Liver (tissue), 9 donors: ENCODE data around the gene CELF2. TPM values are rescaled to one million over a fixed set of nuclear protein-coding genes. Genes with fewer than 3 reads are reported as not detected.

Experiments
- DNase-seq: peaks from one replicate; pipeline ENCODE4 v3.0.0-alpha.2; 2017; ENCODE audit warnings: low spot score
- H3K27ac ChIP-seq, 2 donors: one replicate each; pipeline ENCODE4 v1.7.0; 2013; ENCODE audit warnings: inconsistent platforms in 2 of 2, low read length in 2 of 2, control low read depth in 1 of 2, low read depth in 1 of 2, mild to moderate bottlenecking in 1 of 2
- H3K27me3 ChIP-seq, 4 donors: one replicate each; pipeline versions ENCODE4 v1.6.1 to v1.7.0; 2013; ENCODE audit warnings: low read length in 3 of 4, inconsistent platforms in 1 of 4, mild to moderate bottlenecking in 1 of 4, moderate library complexity in 1 of 4; ENCODE audit not compliant: control insufficient read depth in 4 of 4, insufficient read depth in 4 of 4
- H3K36me3 ChIP-seq, 4 donors: one replicate each; pipeline versions ENCODE4 v1.6.1 to v1.7.0; 2013; ENCODE audit warnings: low read length in 3 of 4, mild to moderate bottlenecking in 3 of 4, low read depth in 1 of 4, moderate library complexity in 1 of 4; ENCODE audit not compliant: control insufficient read depth in 4 of 4, insufficient read depth in 3 of 4
- H3K4me1 ChIP-seq, 4 donors: one replicate each; pipeline versions ENCODE4 v1.6.1 to v1.7.0; 2013; ENCODE audit warnings: low read length in 3 of 4, mild to moderate bottlenecking in 3 of 4, moderate library complexity in 1 of 4; ENCODE audit not compliant: control insufficient read depth in 4 of 4, insufficient read depth in 4 of 4
- H3K4me3 ChIP-seq, 3 donors: one replicate each; pipeline versions ENCODE4 v1.6.1 to v1.7.0; 2013; ENCODE audit warnings: low read length in 3 of 3, control low read depth in 1 of 3, low read depth in 1 of 3, mild to moderate bottlenecking in 1 of 3
- H3K9ac ChIP-seq, 2 donors: one replicate each; pipeline ENCODE4 v1.7.0; 2013; ENCODE audit warnings: low read length in 2 of 2, mild to moderate bottlenecking in 2 of 2, moderate library complexity in 2 of 2, control low read depth in 1 of 2, low read depth in 1 of 2
- H3K9me3 ChIP-seq, 4 donors: one replicate each; pipeline versions ENCODE4 v1.6.1 to v1.7.0; 2013; ENCODE audit warnings: low read length in 3 of 4; ENCODE audit not compliant: control insufficient read depth in 4 of 4
- EGR1 ChIP-seq, 2 donors: IDR thresholded peaks; 2 replicates each; pipeline ENCODE4 v1.6.1; 2016 to 2018; ENCODE audit warnings: antibody characterized with exemption in 2 of 2, low read depth in 2 of 2
- FOXA1 ChIP-seq: IDR thresholded peaks from 2 replicates; pipeline ENCODE4 v1.6.1; 2016; ENCODE audit warnings: antibody characterized with exemption
- GABPA ChIP-seq, 2 donors: IDR thresholded peaks in 1 of 2; conservative IDR thresholded peaks in 1 of 2; 2 replicates each; pipeline ENCODE4 v1.6.1; 2016; ENCODE audit warnings: antibody characterized with exemption in 2 of 2, mild to moderate bottlenecking in 1 of 2, moderate library complexity in 1 of 2
- HNF4A ChIP-seq, 2 donors: conservative IDR thresholded peaks; 2 replicates each; pipeline ENCODE4 v1.6.1; 2016; ENCODE audit warnings: antibody characterized with exemption in 2 of 2, mild to moderate bottlenecking in 2 of 2
- HNF4G ChIP-seq: IDR thresholded peaks from 2 replicates; pipeline ENCODE4 v1.6.1; 2016; ENCODE audit warnings: antibody characterized with exemption
- JUND ChIP-seq, 2 donors: IDR thresholded peaks; 2 replicates each; pipeline ENCODE4 v1.6.1; 2016; ENCODE audit warnings: antibody characterized with exemption in 2 of 2
- NR2F2 ChIP-seq: IDR thresholded peaks from 2 replicates; pipeline ENCODE4 v1.6.1; 2016; ENCODE audit warnings: antibody characterized with exemption
- RAD21 ChIP-seq, 2 donors: IDR thresholded peaks; 2 replicates each; pipeline ENCODE4 v1.6.1; 2016; ENCODE audit warnings: antibody characterized with exemption in 2 of 2, mild to moderate bottlenecking in 2 of 2
- SP1 ChIP-seq: IDR thresholded peaks from 2 replicates; pipeline ENCODE4 v1.6.1; 2018; ENCODE audit warnings: antibody characterized with exemption, mild to moderate bottlenecking
- TAF1 ChIP-seq: conservative IDR thresholded peaks from 2 replicates; pipeline ENCODE4 v1.6.1; 2016; ENCODE audit warnings: antibody characterized with exemption, mild to moderate bottlenecking
- YY1 ChIP-seq: IDR thresholded peaks from 2 replicates; pipeline ENCODE4 v1.6.1; 2016; ENCODE audit warnings: antibody characterized with exemption, mild to moderate bottlenecking
- WGBS: extraction: QIAGEN DNeasy Blood & Tissue Kit; methylation state at CpG from one replicate; pipeline ENCODE4 v1.1.7; 2013; 5-methylcytosine and 5-hydroxymethylcytosine counted together
- polyA plus RNA-seq, 2 donors: library from polyadenylated mRNA; stranded (reverse) in 1 of 2; unstranded in 1 of 2; fragments of 200-250 nt in 1 of 2; fragments of >200 nt in 1 of 2; fragmentation: Nextera tagmentation in 1 of 2; extraction: Ambion mirVana in 1 of 2; gene quantifications; one replicate each; pipeline versions ENCODE4 v1.2.1 to v1.2.3, GENCODE V29; 2013 to 2015
- total RNA-seq, 2 donors: library from RNA; depleted of rRNA; stranded (reverse); fragments of >200 nt; gene quantifications; one replicate each; pipeline ENCODE4 v1.2.3, GENCODE V29; 2014
- TF ChIP-seq, protein P1 (sequence below): IDR thresholded peaks from 2 replicates; pipeline ENCODE4 v1.6.1; 2016; ENCODE audit warnings: antibody characterized with exemption
- TF ChIP-seq, protein P2 (sequence below): IDR thresholded peaks from 2 replicates; pipeline ENCODE4 v1.6.1; 2016; ENCODE audit warnings: antibody characterized with exemption
- TF ChIP-seq, protein P3 (sequence below): IDR thresholded peaks from 2 replicates; pipeline ENCODE4 v1.6.1; 2016; ENCODE audit warnings: antibody characterized with exemption
- TF ChIP-seq, protein P4 (sequence below): fragments of 150-350 bp; IDR thresholded peaks from 2 replicates; pipeline ENCODE4 v1.5.1; 2017; ENCODE audit warnings: improper control_type of control experiment, low read depth, low read length; ENCODE audit not compliant: missing input control
- donor health status: healthy.
- donor health status: healthy.
- donor health status: healthy.
- donor health status: healthy.
- donor health status: healthy.

The CELF2 gene
- total and polyA plus RNA-seq, 4 donors, result 1.4 to 8.5 (median 5.6) TPM

DNA sequence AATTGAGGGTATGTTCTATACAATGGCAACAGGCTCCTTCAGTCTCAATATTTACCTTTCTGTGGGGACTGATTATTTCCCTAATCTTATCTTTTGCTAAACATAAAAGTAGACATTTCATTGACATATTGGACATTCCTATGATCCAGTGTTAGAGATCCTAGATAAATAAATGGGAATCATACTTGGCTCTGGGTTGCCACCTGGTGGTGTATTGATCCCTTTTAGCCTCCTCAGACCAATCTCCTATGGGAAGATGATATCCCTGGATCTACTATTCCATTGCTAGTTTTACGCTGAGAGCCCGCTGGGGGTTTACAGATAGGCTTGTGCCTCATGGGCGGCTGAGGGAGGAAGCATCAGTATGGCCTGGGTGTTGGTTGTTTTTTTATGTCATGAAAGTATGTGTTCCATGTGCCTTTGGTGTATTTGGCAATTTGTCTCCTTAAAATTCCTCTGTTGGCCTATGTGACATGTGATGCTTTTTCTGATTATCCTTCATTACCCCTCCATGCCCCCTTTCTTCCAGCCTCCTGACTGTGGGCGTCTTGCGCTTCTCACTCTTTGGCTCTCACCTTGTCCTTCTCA, 18.8 kb downstream of the CELF2 start:
- TF ChIP-seq FOXA1 (no peak), RAD21 (IDR thresholded peaks at IDR 0.05) (peak; percentile 72 to 79), HNF4A (conservative IDR thresholded peaks at IDR 0.05) (no peak), GABPA (IDR thresholded peaks at IDR 0.05 in 1 of 2, conservative IDR thresholded peaks at IDR 0.05 in 1 of 2) (no peak), SP1 (no peak), TAF1 (no peak), EGR1 (IDR thresholded peaks at IDR 0.05; ENCODE audit: low read depth in 2 of 2) (no peak), YY1 (no peak), HNF4G (no peak), JUND (IDR thresholded peaks at IDR 0.05) (no peak)
- TF ChIP-seq, protein P1, sequence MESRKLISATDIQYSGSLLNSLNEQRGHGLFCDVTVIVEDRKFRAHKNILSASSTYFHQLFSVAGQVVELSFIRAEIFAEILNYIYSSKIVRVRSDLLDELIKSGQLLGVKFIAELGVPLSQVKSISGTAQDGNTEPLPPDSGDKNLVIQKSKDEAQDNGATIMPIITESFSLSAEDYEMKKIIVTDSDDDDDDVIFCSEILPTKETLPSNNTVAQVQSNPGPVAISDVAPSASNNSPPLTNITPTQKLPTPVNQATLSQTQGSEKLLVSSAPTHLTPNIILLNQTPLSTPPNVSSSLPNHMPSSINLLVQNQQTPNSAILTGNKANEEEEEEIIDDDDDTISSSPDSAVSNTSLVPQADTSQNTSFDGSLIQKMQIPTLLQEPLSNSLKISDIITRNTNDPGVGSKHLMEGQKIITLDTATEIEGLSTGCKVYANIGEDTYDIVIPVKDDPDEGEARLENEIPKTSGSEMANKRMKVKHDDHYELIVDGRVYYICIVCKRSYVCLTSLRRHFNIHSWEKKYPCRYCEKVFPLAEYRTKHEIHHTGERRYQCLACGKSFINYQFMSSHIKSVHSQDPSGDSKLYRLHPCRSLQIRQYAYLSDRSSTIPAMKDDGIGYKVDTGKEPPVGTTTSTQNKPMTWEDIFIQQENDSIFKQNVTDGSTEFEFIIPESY, result no peak
- TF ChIP-seq, protein P2, sequence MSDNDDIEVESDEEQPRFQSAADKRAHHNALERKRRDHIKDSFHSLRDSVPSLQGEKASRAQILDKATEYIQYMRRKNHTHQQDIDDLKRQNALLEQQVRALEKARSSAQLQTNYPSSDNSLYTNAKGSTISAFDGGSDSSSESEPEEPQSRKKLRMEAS, result no peak
- TF ChIP-seq, protein P3, sequence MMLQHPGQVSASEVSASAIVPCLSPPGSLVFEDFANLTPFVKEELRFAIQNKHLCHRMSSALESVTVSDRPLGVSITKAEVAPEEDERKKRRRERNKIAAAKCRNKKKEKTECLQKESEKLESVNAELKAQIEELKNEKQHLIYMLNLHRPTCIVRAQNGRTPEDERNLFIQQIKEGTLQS, result no peak
- TF ChIP-seq, protein P4, sequence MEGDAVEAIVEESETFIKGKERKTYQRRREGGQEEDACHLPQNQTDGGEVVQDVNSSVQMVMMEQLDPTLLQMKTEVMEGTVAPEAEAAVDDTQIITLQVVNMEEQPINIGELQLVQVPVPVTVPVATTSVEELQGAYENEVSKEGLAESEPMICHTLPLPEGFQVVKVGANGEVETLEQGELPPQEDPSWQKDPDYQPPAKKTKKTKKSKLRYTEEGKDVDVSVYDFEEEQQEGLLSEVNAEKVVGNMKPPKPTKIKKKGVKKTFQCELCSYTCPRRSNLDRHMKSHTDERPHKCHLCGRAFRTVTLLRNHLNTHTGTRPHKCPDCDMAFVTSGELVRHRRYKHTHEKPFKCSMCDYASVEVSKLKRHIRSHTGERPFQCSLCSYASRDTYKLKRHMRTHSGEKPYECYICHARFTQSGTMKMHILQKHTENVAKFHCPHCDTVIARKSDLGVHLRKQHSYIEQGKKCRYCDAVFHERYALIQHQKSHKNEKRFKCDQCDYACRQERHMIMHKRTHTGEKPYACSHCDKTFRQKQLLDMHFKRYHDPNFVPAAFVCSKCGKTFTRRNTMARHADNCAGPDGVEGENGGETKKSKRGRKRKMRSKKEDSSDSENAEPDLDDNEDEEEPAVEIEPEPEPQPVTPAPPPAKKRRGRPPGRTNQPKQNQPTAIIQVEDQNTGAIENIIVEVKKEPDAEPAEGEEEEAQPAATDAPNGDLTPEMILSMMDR, result peak; percentile 46
- no peak overlapping the region for H3K27ac ChIP-seq
- 60% methylated on average over 5 of the region's 5 CpGs for WGBS
- H3K27me3 ChIP-seq, result peaks cover 0 to 3% (median 0%) of the 10 kb centered on the region in 4 donors
- no peak overlapping the region for H3K4me3 ChIP-seq
- DNase-seq, result no peak
- H3K4me1 ChIP-seq, result no peaks in the 10 kb centered on the region
- H3K36me3 ChIP-seq, result no peaks in the 10 kb centered on the region
- no peaks in the 10 kb centered on the region for H3K9me3 ChIP-seq
- no peak overlapping the region for H3K9ac ChIP-seq

DNA sequence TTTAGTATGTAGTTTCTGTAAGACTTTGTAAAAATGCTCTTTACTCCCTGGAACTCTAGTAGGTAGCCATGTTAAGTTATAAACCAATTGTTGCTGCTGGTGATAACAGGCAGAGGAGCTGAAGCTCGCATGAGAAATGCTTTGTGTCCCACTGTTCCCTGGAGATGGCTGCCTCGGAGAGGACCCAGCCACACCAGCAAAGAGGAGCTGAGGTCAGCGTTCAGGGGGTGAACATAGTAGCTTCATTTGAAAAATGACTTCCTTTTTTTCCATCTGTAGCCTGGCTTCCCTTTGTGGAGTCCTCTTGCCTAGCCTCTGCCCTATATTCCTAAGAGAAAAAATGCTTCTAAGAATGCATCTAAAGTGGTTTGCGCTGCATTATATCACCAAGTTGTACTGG, 20.3 kb downstream of the CELF2 start:
- no peaks in the 10 kb centered on the region for H3K36me3 ChIP-seq
- no peak for TF ChIP-seq HNF4A (conservative IDR thresholded peaks at IDR 0.05)
- TF ChIP-seq TAF1, result no peak
- TF ChIP-seq, protein P2, result no peak
- TF ChIP-seq NR2F2, result no peak
- TF ChIP-seq, protein P3, result no peak
- TF ChIP-seq GABPA (IDR thresholded peaks at IDR 0.05 in 1 of 2, conservative IDR thresholded peaks at IDR 0.05 in 1 of 2), result no peak
- no peak for TF ChIP-seq EGR1 (IDR thresholded peaks at IDR 0.05; ENCODE audit: low read depth in 2 of 2)
- no peaks in the 10 kb centered on the region for H3K9me3 ChIP-seq
- no peak overlapping the region for H3K27ac ChIP-seq
- H3K4me1 ChIP-seq, result no peaks in the 10 kb centered on the region
- no peak for DNase-seq
- peaks cover 0 to 3% (median 0%) of the 10 kb centered on the region in 4 donors for H3K27me3 ChIP-seq
- no peak overlapping the region for H3K4me3 ChIP-seq
- H3K9ac ChIP-seq, result no peak overlapping the region
- WGBS, result 70% methylated on average over 4 of the region's 4 CpGs
